Activated naive CD8-positive, alpha-beta T cell treated with anti-CD3 and anti-CD28 coated beads, Interleukin-2, amount 50 U/mL, for 16 hours (primary cell): Measurements from ENCODE around the gene IL25.
"Not testable (repeated sequence)": the region's sequence is repeated elsewhere in the genome, so short reads cannot be mapped to it uniquely, and the experiment has no call there.

Experiments used
- DNase-seq: peaks from one replicate; pipeline ENCODE4 v3.0.0-alpha.2; 2020; ENCODE audit warnings: low read depth, low spot score

Gene IL25

DNA sequence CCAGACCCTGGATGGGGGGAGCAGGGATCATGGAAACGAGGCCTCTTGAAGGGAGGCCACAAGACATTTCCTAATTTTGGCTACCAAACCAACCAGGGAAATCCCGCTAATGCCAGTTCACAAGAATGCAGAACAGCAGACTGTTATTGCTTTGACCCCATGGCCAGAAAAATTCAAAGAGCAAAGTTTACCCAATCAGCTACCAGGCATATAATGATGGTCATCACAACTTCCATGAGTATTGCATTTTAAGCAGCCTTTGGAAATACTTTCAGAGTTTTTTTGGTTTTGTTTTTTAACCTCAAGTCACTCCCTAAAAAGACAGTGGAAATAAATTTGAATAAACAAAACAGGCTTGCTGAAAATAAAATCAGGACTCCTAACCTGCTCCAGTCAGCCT, at the start of gene IL25:
Gene IL25, plus strand, starts transcription at position 301 of the 400 bp plus-strand sequence.
- no peak for DNase-seq

DNA sequence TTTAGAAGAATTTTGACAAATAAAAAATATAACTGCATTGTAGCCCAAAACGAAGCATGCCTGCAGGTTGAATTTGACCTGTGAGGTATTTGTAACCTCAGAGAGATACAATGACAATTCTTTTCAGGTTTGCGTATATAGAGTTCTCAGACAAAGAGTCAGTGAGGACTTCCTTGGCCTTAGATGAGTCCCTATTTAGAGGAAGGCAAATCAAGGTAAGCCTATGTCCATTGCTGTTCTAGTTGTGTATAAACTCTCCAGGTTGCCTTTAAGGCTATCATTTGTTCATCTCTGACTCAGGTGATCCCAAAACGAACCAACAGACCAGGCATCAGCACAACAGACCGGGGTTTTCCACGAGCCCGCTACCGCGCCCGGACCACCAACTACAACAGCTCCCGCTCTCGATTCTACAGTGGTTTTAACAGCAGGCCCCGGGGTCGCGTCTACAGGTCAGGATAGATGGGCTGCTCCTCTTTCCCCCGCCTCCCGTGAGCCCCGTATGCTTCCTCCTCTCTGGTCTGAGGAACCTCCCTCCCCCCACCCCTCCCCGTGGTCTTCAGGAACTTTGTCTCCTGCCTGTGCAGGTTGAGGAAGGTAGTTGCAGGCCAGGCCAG, 48.7 kb upstream of the IL25 start:
- no peak for DNase-seq

- no peak for DNase-seq
These were observed 48.2 kb upstream of the IL25 start for GRCh38 chr14:23324455-23324846.

DNA sequence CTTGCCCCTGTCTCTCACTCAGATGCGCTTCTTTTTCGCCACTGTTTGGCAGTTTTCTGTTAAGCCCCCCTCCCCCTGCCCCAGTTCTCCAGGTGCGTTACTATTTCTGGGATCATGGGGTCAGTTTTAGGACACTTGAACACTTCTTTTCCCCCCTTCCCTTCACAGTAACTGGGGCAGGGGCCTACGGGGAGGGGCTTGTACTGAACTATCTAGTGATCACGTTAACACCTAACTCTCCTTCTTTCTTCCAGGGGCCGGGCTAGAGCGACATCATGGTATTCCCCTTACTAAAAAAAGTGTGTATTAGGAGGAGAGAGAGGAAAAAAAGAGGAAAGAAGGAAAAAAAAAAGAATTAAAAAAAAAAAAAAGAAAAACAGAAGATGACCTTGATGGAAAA, 47.6 kb upstream of the IL25 start:
- no peak for DNase-seq

DNA sequence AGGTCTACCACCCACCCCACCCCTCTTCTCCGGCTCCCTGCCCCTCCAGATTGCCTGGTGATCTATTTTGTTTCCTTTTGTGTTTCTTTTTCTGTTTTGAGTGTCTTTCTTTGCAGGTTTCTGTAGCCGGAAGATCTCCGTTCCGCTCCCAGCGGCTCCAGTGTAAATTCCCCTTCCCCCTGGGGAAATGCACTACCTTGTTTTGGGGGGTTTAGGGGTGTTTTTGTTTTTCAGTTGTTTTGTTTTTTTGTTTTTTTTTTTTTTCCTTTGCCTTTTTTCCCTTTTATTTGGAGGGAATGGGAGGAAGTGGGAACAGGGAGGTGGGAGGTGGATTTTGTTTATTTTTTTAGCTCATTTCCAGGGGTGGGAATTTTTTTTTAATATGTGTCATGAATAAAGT, 46.9 kb upstream of the IL25 start:
- not testable (repeated sequence) for DNase-seq

- DNase-seq = no peak
These were observed 45.9 kb upstream of the IL25 start for GRCh38 chr14:23326491-23327332.

GRCh38 chr14:23327947-23328744, 44.5 kb upstream of the IL25 start:
- DNase-seq = peak; percentile 45

DNA sequence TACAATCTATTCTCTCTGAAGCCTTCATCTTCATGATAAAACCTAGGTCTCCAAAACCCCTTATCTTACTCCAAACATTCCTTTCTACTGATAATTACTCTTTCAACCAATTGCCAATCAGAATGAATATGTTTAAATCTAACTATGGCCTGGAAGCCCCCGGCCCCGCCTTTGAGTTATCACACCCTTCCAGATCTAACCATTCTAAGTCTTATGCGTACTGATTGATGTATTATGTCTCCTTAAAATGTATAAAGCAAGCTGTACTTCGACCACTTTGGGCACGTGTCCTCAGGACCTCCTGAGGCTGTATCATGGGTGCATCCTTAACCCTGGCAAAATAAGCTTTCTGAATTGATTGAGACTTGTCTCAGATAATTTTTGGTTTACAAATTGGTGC, 37.0 kb upstream of the IL25 start:
- DNase-seq = no peak

DNA sequence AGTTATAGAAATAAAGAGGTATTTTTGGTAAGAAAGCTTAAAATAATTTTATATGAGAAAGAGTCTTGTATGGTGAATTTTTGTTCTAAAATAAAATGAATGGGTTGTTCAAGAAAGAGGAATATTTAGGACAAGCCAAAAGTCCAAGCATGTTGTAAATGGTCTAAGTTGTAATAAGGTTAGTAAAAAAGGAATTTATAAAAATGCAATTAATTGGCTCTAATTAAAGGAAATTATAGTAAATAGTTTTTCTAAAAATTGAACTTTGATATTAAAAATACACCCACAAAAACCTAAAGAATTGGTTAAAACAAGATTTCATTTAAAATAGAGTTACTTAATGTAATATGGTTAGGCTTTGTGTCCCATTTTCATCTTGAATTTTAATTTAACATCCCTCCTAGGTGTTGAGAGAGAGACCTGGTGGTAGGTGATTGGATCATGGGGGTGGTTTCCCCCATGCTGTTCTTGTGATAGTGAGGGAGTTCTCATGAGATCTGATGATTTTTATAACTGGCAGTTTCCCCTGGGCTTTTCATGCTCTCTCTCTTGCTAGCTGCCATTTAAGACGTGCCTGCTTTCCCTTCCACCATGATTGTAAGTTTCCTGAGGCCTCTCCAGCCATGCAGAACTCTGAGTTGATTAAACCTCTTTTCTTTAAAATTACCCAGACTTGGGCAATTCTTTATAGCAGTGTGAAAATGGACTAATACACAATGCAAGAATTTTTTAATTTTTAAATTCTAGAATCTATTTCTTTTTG, 32.9 kb upstream of the IL25 start:
- no peak for DNase-seq

GRCh38 chr14:23344481-23344880, 28.1 kb upstream of the IL25 start:
- DNase-seq = no peak

DNA sequence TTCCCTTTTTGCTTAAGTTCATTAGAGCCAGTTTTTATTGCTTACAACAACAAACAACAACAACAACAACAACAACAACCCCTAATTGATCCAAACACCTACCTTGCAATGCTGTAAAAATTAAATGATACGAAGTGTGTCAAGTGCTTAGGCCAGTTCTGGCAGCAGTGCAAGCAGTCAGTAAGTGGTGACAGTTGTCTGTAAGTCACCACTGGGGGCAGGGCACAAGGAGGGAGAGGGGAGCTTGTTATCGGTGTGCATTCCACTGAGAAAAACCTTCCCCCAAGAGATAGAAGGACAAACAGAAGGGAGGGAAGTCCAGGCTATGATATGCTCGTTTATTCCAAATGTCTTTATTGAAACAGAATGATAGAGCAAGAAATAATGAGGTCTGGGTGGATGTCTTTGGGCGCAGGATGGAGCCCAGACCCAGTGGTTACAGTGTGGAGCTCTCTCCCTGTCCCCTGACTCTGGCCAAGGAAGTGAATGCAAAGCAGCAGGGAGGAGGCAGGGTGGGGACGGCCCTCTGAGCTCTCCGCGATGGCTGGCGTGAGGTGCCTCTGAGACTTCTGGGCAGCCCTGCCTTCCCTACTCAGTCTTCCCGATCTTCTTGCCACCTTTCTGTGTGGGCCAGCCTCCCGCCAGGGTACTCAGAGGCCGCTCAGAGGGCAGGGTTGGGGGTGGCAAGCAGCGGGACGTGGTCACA, 26.5 kb upstream of the IL25 start:
- no peak for DNase-seq

DNA sequence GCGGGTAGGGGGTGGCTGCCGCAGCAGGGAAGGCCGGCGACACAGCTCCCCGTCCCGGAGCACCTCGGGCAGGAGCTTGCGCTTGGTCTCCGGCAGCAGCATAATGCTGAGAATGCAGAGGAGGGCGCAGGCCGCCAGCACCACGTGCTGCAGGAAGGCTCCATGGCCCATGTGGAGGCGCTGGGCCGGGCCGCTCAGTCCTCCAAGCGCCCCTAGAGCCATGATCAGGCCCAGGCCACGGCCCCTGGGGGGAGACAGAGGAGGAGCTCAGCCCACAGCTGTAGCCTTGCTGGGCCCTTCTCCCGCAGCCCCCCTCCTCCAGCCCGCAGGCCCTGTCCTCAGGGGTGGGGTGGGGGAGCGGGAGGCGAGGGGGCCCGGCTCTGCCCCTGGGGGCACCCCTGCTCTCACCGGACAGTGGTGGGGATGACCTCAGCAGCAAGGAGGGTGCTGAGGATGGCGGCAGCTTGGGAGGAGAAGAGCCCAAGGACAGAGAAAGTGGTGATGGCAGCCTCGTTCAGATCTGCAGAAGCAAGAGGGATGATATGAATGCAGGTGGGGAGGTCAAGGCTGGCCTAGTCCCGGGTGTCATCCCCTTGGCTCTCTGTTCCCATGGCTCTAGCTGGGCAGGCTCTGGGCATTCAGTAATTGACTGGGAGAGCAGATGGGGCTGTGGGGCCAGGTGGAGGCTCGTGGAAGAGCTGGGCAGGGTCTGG, 25.8 kb upstream of the IL25 start:
- DNase-seq = no peak

DNA sequence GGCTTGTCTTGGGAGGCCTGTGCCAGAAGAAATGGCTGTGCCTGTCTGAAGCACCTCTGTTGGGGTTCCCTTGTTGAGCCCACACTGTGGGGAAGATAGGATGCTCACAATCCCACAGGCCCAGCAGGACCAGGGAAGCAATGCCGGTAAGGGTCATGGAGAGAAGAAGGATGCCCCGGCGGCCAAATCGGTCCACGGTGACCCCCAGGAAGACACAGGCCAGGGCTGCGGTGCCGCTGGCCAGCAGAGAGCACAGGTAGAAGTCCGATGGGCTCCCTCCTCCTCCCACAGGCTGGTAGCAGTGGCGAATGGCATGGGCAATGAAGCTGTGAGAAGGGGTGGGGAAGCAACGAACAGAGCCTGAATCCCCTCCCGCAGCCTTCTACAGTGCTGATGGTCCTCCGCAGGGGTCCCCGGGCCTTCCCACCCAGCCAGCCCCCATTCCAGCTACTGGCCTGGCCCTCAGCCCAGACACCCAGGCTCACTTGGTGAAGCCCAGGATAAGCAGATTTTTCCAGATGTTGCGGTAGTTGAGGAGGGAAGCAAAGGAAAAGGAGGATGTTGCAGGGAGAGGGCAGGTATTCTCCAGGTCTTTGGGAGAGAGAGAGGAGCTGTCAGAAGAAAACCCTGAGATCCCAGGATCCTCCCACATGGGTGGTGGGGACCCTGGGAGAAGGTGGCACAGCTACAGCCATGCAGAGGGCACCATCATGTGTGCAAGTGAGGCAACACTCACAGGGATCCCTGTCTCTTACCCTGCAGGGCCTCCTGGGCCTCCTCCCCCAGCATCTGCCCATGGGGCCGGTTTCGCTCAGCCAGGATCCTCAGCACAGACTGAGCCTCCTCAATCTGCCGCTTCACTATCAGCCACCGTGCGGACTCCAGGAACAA, 25.0 kb upstream of the IL25 start:
- DNase-seq = no peak

DNA sequence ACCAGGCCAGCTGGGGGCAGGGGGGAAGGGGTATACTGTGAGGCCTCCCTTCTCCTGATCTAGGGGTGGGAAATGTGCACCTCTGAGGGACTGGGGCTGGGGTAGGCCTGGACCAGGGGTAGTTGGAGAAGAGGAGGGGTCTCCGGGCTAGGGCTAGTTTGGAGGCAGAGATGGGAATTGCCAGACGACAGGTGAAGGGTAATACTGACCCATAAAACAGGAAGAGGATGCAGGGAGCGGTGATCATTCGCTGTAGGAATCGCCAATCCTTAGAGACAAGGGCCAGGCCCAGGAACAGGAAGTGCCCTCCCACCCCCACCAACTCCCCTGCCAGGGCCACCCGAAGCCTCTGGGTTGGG, 24.3 kb upstream of the IL25 start:
- DNase-seq = no peak

DNA sequence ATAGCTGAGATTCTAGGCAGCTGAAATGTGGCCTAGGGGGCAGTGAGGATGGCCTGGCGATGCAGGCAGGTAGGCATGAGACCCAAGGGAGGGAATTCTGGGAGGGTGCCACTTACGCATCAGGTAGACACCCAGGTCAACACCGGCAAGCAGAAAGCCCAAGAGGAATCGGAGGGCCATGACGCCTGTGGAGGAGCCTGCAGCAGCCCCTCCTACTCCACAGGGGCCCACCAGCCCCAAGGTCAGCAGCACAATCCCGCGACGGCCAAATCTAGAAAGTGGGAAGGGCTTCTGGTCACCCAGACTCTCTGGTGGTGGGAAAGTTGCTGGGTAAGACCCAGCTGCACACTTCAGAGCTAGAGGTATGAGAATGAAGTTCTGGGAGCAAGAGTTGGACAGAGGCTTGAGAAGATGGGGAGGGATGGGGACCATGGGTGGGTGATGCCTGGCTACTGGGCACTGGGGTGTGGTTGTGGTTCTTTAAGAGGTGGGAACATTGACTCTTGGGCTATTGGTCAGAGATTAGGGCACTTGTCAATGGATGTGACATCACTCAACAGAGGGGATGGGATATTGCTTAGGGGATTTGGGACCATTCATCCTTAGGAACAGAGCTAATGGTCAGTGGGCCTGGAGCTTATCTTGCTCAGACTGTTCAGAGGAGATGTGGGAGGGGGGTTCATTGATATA, 23.3 kb upstream of the IL25 start:
- no peak for DNase-seq

- DNase-seq = no peak
These were observed 20.7 kb upstream of the IL25 start for GRCh38 chr14:23351681-23352505.

DNA sequence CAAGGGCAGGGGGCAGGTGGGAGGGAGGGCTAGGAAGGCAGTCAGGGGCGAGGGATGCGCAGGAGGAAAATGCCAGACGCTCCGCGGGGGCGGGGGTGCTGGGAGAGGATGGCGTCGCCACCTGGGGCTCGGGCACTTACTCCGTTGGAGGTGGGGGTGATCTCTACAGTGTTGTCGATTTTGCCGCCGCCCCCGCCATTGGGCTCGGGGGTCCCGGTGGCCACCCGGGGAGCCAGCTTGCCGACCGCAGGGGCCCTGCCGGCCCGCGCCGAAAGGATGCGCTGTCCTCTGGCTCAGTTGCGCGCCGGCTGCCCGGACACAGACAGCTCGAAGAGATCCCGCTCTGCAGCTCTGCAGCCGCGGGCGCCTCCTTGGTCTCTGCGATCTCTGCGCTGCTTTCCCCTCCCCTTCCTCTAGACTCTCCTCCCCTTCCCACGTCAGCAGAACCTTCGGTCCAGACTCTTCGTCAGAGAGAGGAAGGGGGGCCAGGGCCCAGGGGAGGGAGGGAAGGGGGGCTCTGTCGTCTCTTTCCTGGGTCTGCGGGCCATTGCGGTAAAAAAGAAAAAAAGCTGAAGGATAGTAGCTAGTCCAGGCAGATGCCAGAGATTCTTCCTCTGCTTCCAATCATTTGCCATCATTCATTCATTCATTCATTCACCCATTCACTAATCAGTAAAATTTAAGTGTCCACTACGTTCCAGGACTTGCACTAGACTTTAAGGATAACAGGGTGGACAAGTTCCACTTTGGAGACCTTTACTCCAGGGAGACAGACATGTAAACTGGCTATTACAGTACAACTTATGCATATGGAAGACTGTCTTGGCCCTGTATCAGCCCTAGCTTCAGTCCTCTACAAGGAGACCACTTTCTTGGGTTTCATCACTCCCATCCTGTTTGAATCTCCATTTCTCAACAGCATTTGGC, 19.8 kb upstream of the IL25 start, which contains the start of gene SLC22A17:
Gene SLC22A17, minus strand, starts transcription at position 382 of the 927 bp plus-strand sequence.
- peak; percentile 19 for DNase-seq
